ENCODE measurements around the gene TMEM88. TPM values are rescaled to one million over a fixed set of nuclear protein-coding genes. Genes with fewer than 3 reads are reported as not detected.

TMEM88 gene
- total and polyA plus RNA-seq, 2 donors (not counting 3 experiments of a cell fraction or from before 2014, with no cell fraction given) = 53.4 to 165 TPM

DNA sequence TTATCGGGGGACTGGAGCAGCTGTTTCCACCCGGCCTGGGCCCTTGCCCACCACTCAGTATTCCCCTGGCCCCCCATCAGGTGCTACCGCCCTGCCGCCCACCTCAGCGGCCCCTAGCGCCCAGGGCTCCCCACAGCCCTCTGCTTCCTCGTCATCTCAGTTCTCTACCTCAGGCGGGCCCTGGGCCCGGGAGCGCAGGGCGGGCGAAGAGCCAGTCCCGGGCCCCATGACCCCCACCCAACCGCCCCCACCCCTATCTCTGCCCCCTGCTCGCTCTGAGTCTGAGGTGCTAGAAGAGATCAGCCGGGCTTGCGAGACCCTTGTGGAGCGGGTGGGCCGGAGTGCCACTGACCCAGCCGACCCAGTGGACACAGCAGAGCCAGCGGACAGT is 6.1 kb upstream of the TMEM88 start:
- Histone ChIP-seq H3K27ac (ENCODE audit: insufficient read depth, low read depth, low read length) (no peak overlapping the region), H4K20me1 (replicated peaks; ENCODE audit: control insufficient read depth, extremely low read depth, insufficient read depth, low read length) (no peaks in the 10 kb centered on the region), H3K36me3 (ENCODE audit: control insufficient read depth in 2 of 2, extremely low read depth in 1 of 2, insufficient read depth in 2 of 2, low read length in 2 of 2) (peaks cover 6 to 46% of the 10 kb centered on the region in 2 experiments), H3K27me3 (ENCODE audit: control insufficient read depth in 2 of 2, insufficient read depth in 2 of 2, low read length in 2 of 2) (no peaks in the 10 kb centered on the region), H2AFZ (ENCODE audit: low read depth, low read length) (no peak overlapping the region), H3K79me2 (ENCODE audit: control insufficient read depth, insufficient read depth, low read length) (peaks cover 10% of the 10 kb centered on the region), H3K4me1 (ENCODE audit: control insufficient read depth, extremely low read depth, insufficient read depth, low read length) (peaks cover 6% of the 10 kb centered on the region), H3K9ac (replicated peaks; ENCODE audit: extremely low read depth, insufficient read depth, low read length) (no peak overlapping the region), H3K4me2 (ENCODE audit: insufficient read depth, low read length) (no peak overlapping the region), H3K4me3 (replicated peaks in 1 of 3; ENCODE audit: insufficient read depth in 1 of 3, low read depth in 1 of 3, low read length in 3 of 3) (no peak overlapping the region), H3K9me1 (replicated peaks; ENCODE audit: control insufficient read depth, extremely low read depth, insufficient read depth, low read length) (no peaks in the 10 kb centered on the region), H3K9me3 (replicated peaks; ENCODE audit: control insufficient read depth, insufficient read depth, low read length) (no peaks in the 10 kb centered on the region)
- FAIRE-seq (no peak), DNase-seq (ENCODE audit: low read depth, low spot score) (no peak)
- intact Hi-C loops (cut with micrococcal nuclease) (loop anchor here (10.0 kb wide), 1 partner anchor 234 kb away; the partner anchor contains the start of gene FXR2), dilution Hi-C loops (cut with MboI; ENCODE audit: extremely low pct_ligation_motif_present, low sequenced_read_pairs) (no loop called here)
- no peak for TF ChIP-seq MYC (IDR thresholded peaks at IDR 0.05; ENCODE audit: low read depth, low read length)
- TF ChIP-seq, protein P1, sequence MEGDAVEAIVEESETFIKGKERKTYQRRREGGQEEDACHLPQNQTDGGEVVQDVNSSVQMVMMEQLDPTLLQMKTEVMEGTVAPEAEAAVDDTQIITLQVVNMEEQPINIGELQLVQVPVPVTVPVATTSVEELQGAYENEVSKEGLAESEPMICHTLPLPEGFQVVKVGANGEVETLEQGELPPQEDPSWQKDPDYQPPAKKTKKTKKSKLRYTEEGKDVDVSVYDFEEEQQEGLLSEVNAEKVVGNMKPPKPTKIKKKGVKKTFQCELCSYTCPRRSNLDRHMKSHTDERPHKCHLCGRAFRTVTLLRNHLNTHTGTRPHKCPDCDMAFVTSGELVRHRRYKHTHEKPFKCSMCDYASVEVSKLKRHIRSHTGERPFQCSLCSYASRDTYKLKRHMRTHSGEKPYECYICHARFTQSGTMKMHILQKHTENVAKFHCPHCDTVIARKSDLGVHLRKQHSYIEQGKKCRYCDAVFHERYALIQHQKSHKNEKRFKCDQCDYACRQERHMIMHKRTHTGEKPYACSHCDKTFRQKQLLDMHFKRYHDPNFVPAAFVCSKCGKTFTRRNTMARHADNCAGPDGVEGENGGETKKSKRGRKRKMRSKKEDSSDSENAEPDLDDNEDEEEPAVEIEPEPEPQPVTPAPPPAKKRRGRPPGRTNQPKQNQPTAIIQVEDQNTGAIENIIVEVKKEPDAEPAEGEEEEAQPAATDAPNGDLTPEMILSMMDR (IDR thresholded peaks at IDR 0.05; ENCODE audit: extremely low read depth in 1 of 2, insufficient read depth in 1 of 2, low read depth in 1 of 2, low read length in 2 of 2) = no peak
- TF ChIP-seq, protein P2, sequence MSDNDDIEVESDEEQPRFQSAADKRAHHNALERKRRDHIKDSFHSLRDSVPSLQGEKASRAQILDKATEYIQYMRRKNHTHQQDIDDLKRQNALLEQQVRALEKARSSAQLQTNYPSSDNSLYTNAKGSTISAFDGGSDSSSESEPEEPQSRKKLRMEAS (IDR thresholded peaks at IDR 0.05; ENCODE audit: insufficient read depth, insufficient read length) = no peak
- TF ChIP-seq FOS (IDR thresholded peaks at IDR 0.05; ENCODE audit: borderline replicate concordance, insufficient read depth, low read length) = no peak
- no peak for TF ChIP-seq EZH2 (IDR thresholded peaks at IDR 0.05; ENCODE audit: borderline replicate concordance, low read depth, low read length, severe bottlenecking)
- TF ChIP-seq GATA2 (IDR thresholded peaks at IDR 0.05; ENCODE audit: insufficient read depth, insufficient read length, low read depth, low read length) = no peak
- no peak for TF ChIP-seq POLR2A (IDR thresholded peaks at IDR 0.05; ENCODE audit: low read depth, low read length)
- no peak for TF ChIP-seq JUN (IDR thresholded peaks at IDR 0.05; ENCODE audit: borderline replicate concordance, insufficient read depth, insufficient read length, low read depth)
- TF ChIP-seq POLR2AphosphoS5 (IDR thresholded peaks at IDR 0.05; ENCODE audit: insufficient read depth, low read depth, low read length) = no peak
- POLR2A ChIA-PET = no interaction called here
- CTCF ChIA-PET = interaction anchor here (1.0 kb wide), 1 partner anchor 141 kb away, joined by 3 read pairs; no protein-coding TSS in a partner anchor
- no TSS peak for BruUV-seq (replicated peaks)

All from endothelial cell of umbilical vein (primary cell).